ENCODE data around the gene ZBTB3. TPM values are rescaled to one million over a fixed set of nuclear protein-coding genes. Genes with fewer than 3 reads are reported as not detected.
A peak's percentile ranks its signal among the peaks of the same experiment; 100 is the strongest.

The ZBTB3 gene
- total and polyA plus RNA-seq, 2 of the 13 experiments (the other 11 are each of a cell fraction or from before 2014, with no cell fraction given), result 3.4 to 5.2 TPM

- no peak for TF ChIP-seq ZNF18 (CRISPR knock-in tag; IDR thresholded peaks at IDR 0.05; ENCODE audit: insufficient replicate concordance)
- TF ChIP-seq ZNF350 (CRISPR knock-in tag; IDR thresholded peaks at IDR 0.05; ENCODE audit: borderline replicate concordance, low read depth), result 0 out of 2 replicates have a peak, but pooled peaks have one; percentile 29
- no peak for TF ChIP-seq ZBED4 (CRISPR knock-in tag; IDR thresholded peaks at IDR 0.05; ENCODE audit: borderline replicate concordance)
- no peak for TF ChIP-seq GMEB2 (CRISPR knock-in tag; IDR thresholded peaks at IDR 0.05; ENCODE audit: low read depth)
- TF ChIP-seq MATR3 (CRISPR knock-in tag; IDR thresholded peaks at IDR 0.05), result no peak
- peak; percentile 90 for TF ChIP-seq SAP130 (CRISPR knock-in tag; IDR thresholded peaks at IDR 0.05; ENCODE audit: low read depth)
- no peak for TF ChIP-seq STAT5B (CRISPR knock-in tag; IDR thresholded peaks at IDR 0.05)
- TF ChIP-seq ZNF605 (CRISPR knock-in tag; IDR thresholded peaks at IDR 0.05), result peak; percentile 80
- peak; percentile 90 for TF ChIP-seq ELF1 (CRISPR knock-in tag; IDR thresholded peaks at IDR 0.05)
- TF ChIP-seq ZUFSP (CRISPR knock-in tag; IDR thresholded peaks at IDR 0.05; ENCODE audit: borderline replicate concordance), result no peak
- TF ChIP-seq ZNF274 (CRISPR knock-in tag; IDR thresholded peaks at IDR 0.05), result no peak
- TF ChIP-seq HNRNPLL (IDR thresholded peaks at IDR 0.05; ENCODE audit: low read depth, low read length, poor library complexity, severe bottlenecking), result no peak
- no peak for TF ChIP-seq PTBP1 (IDR thresholded peaks at IDR 0.05; ENCODE audit: low read depth, low read length, poor library complexity, severe bottlenecking)
- TF ChIP-seq ZNF382 (CRISPR knock-in tag; IDR thresholded peaks at IDR 0.05; ENCODE audit: borderline replicate concordance), result no peak
- TF ChIP-seq SMC3 (IDR thresholded peaks at IDR 0.05; ENCODE audit: low read length), result no peak
- no peak for TF ChIP-seq FOXK1 (CRISPR knock-in tag; IDR thresholded peaks at IDR 0.05; ENCODE audit: borderline replicate concordance, low read depth)
- TF ChIP-seq MED13 (CRISPR knock-in tag; IDR thresholded peaks at IDR 0.05), result no peak
Observed at GRCh38 chr11:62705880-62706849, 47.8 kb downstream of the ZBTB3 start (continued).
